NCI-H1930 (cell line): ENCODE measurements around the gene CLBA1.
A peak's percentile ranks its signal among the peaks of the same experiment; 100 is the strongest.
"Not testable (repeated sequence)": the region's sequence is repeated elsewhere in the genome, so short reads cannot be mapped to it uniquely, and the experiment has no call there.

ENCODE experiments used
- DNase-seq, 2 experiments: peaks; one replicate each; lab custom pipeline; 2025; lab: John Stamatoyannopoulos, UW

Gene CLBA1

GRCh38 chr14:104985675-104986486, at the start of gene CLBA1:
TSS of gene CLBA1 (plus strand) at chr14:104985788. CDS start at chr14:104986432, 644 bp downstream.
- peak; percentile 80 to 92 for DNase-seq

GRCh38 chr14:104935955-104936354, 49.6 kb upstream of the CLBA1 start:
- no peak for DNase-seq

- no peak for DNase-seq
Observed at GRCh38 chr14:104936361-104937155, 49.0 kb upstream of the CLBA1 start.

GRCh38 chr14:104937161-104937560, 48.4 kb upstream of the CLBA1 start:
- no peak for DNase-seq

GRCh38 chr14:104937694-104938365, 47.8 kb upstream of the CLBA1 start:
- DNase-seq: no peak

- no peak for DNase-seq
Observed at GRCh38 chr14:104938436-104938835, 47.2 kb upstream of the CLBA1 start.

- DNase-seq: no peak
Observed at GRCh38 chr14:104938960-104939359, 46.6 kb upstream of the CLBA1 start.

GRCh38 chr14:104939666-104940410, 45.8 kb upstream of the CLBA1 start:
- DNase-seq: no peak

GRCh38 chr14:104940526-104941150, 45.0 kb upstream of the CLBA1 start:
- DNase-seq: no peak

- no peak for DNase-seq
Observed at GRCh38 chr14:104941508-104942365, 43.9 kb upstream of the CLBA1 start.

GRCh38 chr14:104942586-104942985, 43.0 kb upstream of the CLBA1 start:
- no peak for DNase-seq

GRCh38 chr14:104943216-104944015, 42.2 kb upstream of the CLBA1 start:
- not testable (repeated sequence) for DNase-seq

- DNase-seq: not testable (repeated sequence)
Observed at GRCh38 chr14:104944016-104944308, 41.6 kb upstream of the CLBA1 start.

GRCh38 chr14:104944436-104945205, 41.0 kb upstream of the CLBA1 start:
- not testable (repeated sequence) for DNase-seq

- DNase-seq: not testable (repeated sequence)
Observed at GRCh38 chr14:104945266-104945665, 40.3 kb upstream of the CLBA1 start.

GRCh38 chr14:104945986-104946965, 39.3 kb upstream of the CLBA1 start:
- DNase-seq: not testable (repeated sequence)

GRCh38 chr14:104947201-104947600, 38.4 kb upstream of the CLBA1 start:
- DNase-seq: not testable (repeated sequence)
